ENCODE results near the gene TMEM43. TPM values are rescaled to one million over a fixed set of nuclear protein-coding genes. Genes with fewer than 3 reads are reported as not detected.

Gene TMEM43
- total RNA-seq, 1 experiment from 2014 or later, result 32.4 TPM

GRCh38 chr3:14130230-14130629, 5.4 kb downstream of the TMEM43 start (continued):
- TF ChIP-seq EZH2 (IDR thresholded peaks at IDR 0.05), result no peak
- no peak for TF ChIP-seq ZBTB33 (IDR thresholded peaks at IDR 0.05; ENCODE audit: extremely low read depth, insufficient replicate concordance, low read length)

- no peak overlapping the region for H2AFZ ChIP-seq (ENCODE audit: low read depth, low read length, poor library complexity, severe bottlenecking)
- no peak overlapping the region for H3K4me2 ChIP-seq (ENCODE audit: low read length)
- TF ChIP-seq REST (IDR thresholded peaks at IDR 0.05; ENCODE audit: low read depth) (no peak), CBX3 (IDR thresholded peaks at IDR 0.05; ENCODE audit: low read depth) (no peak), TCF7L2 (IDR thresholded peaks at IDR 0.05; ENCODE audit: borderline replicate concordance, extremely low read depth, insufficient read depth, insufficient read length) (no peak), ATF3 (IDR thresholded peaks at IDR 0.05) (no peak)
- H3K27me3 ChIP-seq (ENCODE audit: insufficient read depth, low read length), result no peaks in the 10 kb centered on the region
- ChIA-PET POLR2A (no interaction called here), CTCF (no interaction called here), RAD21 (ENCODE audit: low non-redundant PET in 1 of 2, low total read pairs in 2 of 2, uncharacterized antibody in 2 of 2, unreplicated experiment in 2 of 2) (no interaction called here)
- intact Hi-C loops (cut with micrococcal nuclease), result no loop called here
- H3K79me2 ChIP-seq (ENCODE audit: insufficient read depth, low read length), result peaks cover 40% of the 10 kb centered on the region
- H3K9ac ChIP-seq (ENCODE audit: low read length), result no peak overlapping the region
- no peak overlapping the region for H3K27ac ChIP-seq (ENCODE audit: low read depth, low read length)
- DNase-seq (ENCODE audit: low read depth, low spot score) (no peak), ATAC-seq (no peak)
- H3K9me2 ChIP-seq (ENCODE audit: insufficient read depth), result no peaks in the 10 kb centered on the region
- H3K4me1 ChIP-seq (ENCODE audit: control insufficient read depth in 1 of 2, insufficient read depth in 2 of 2, low read length in 2 of 2), result peaks cover 8 to 10% of the 10 kb centered on the region in 2 experiments; a peak in 3 of 4 replicates
- no peak overlapping the region for H3K4me3 ChIP-seq (replicated peaks in 1 of 2; ENCODE audit: low read depth in 1 of 2, low read length in 2 of 2)
- H3K9me3 ChIP-seq (ENCODE audit: control insufficient read depth in 1 of 2, insufficient read depth in 1 of 2, low read depth in 1 of 2, low read length in 2 of 2), result no peaks in the 10 kb centered on the region
- no peaks in the 10 kb centered on the region; the same call in 1 of the 2 replicates for H4K20me1 ChIP-seq (ENCODE audit: insufficient read depth)
- BruUV-seq (replicated peaks), result no TSS peak
- H3K36me3 ChIP-seq (ENCODE audit: control insufficient read depth in 1 of 2, insufficient read depth in 2 of 2, low read length in 2 of 2), result peaks cover 24 to 46% of the 10 kb centered on the region in 2 experiments; a peak in 3 of 4 replicates
Observed at GRCh38 chr3:14130707-14131106, 5.9 kb downstream of the TMEM43 start.
